HUDEP-2 (cell line): ENCODE results near the gene MVB12B.

Experiments
- DNase-seq, 76 experiments: peaks; one replicate each; lab custom pipeline; 2025; ENCODE audit not compliant: unreplicated experiment in 76 of 76; lab: John Stamatoyannopoulos, UW

The MVB12B gene

GRCh38 chr9:126485662-126486061, 159.0 kb downstream of the MVB12B start:
- DNase-seq = no peak

GRCh38 chr9:126486276-126486675, 159.6 kb downstream of the MVB12B start:
- no peak for DNase-seq

DNA sequence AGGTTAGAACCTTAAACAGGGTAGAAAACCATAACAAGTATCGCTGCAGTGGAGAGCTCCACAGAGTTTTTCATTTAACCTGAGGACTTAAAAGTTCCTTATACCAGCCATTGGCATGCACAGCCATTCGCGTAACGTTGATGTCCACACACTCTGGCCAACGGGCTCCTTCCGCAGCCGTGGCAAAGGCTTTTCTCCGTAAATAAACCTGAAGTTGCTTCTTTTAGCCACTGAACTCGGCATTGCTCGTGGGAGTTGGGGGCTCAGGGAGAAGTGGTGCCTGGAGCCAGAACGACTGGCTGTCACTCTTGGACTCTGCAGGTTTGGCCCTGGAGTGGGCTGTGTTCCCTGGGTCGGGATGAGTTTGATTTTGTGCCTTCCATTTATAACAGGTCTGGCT, 161.2 kb downstream of the MVB12B start:
- no peak for DNase-seq

DNA sequence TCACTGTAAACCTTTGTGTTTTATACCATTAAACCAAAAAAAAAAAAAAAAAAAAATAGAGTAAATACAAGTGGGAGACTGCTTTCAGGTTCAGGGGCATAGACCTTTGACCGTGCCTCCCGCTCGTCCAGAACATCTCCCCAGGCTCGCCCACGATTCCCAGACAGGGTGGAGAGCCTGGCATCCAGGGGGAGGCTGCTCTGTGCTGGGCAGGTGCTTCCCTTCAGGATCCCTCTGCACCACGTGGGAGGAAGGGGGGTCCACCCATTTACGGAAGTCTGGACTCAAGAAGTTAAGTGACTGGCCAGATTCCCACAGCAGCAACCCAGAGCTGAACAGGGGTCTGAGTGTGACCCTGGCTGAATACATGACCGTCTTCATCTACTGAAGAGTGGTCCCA, 161.7 kb downstream of the MVB12B start:
- DNase-seq = peak in 2 of 76 experiments; percentile 19 to 90

GRCh38 chr9:126488881-126489404, 162.3 kb downstream of the MVB12B start:
- DNase-seq = no peak

DNA sequence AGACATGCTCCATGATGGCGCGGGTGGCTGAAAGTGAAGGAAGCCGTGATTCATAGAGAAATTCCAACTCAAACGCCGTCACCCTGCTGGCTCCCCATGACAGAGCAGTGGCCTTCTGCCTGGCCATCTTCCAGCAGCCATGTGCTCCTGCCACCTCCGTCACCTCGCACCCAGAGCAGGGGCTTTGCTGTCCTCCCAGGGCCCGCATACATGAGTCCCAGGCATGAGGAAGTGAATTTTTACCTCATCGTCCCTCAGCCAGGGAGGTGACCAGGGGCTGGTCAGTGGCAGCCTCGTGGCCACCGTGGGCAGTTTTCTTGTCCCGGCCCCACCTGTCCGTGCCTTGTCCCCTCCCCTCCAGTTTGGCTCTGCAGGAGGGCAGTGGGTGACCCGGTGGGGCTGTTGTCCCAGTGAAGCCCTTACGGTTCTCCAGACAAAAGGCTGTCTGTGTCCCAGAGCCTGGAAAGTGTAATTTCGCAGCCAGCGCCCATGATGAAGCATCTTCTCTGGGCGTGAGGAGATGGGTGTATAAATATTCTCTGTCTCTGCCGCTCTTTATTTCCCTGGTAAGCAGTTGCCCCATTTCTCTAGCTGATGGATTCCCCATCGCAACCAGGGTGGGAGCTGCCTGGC, 163.1 kb downstream of the MVB12B start:
- DNase-seq = no peak

GRCh38 chr9:126490214-126490631, 163.6 kb downstream of the MVB12B start:
- no peak for DNase-seq

DNA sequence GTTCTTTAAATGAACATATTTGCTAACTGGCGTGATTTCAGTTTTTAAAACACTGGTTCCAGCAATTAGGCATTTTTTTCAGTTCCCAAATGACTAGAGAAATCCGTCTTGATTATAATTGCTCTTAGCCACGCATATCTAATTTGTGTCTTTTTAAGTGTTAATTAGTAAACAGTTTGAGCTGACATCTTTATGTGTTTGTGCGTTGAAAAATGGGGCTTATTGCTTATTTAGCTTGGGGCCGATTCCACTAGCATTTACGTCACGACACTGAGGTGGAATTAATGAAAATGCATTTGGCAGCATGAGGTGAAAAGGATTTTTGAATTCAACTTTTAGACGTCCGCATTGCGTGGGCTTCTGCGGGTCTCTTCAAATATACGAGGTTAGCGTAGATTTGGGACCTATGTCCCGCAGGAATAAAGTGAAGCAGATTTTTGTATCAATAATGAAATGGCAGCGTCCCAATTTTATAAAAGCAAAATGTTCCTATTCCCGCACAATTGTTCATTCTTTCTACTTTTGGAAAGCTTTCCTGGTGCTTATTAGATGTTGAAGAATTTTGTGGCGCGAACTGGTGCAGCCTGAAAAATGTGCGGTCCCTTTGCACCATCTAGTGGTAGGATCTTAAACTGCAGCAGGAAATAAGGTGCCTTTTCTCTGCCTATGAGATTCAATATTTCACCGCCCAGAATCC, 164.4 kb downstream of the MVB12B start:
- peak in 22 of 76 experiments; percentile 3 to 58 (median 27) for DNase-seq

GRCh38 chr9:126491568-126491879, 164.9 kb downstream of the MVB12B start:
- no peak for DNase-seq

DNA sequence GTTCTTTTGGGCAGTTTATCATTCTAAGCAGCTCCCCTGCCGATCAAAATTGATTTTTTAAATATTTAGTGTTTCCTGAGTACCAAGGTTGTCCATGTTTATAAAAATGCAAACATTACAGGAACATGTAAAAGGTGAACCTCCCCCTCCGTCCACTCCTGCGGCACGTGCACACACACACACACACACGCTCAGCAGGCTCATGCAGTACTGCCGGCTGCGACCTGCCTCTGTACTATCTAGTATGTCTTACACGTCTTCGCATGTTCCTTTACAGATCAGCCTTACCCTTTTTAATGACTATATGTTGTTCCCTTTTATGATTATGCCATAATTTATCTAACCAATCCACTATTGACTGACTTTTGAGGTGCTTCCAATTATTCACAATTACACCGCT, 165.3 kb downstream of the MVB12B start:
- DNase-seq = no peak

GRCh38 chr9:126494264-126494663, 167.6 kb downstream of the MVB12B start:
- DNase-seq = no peak

DNA sequence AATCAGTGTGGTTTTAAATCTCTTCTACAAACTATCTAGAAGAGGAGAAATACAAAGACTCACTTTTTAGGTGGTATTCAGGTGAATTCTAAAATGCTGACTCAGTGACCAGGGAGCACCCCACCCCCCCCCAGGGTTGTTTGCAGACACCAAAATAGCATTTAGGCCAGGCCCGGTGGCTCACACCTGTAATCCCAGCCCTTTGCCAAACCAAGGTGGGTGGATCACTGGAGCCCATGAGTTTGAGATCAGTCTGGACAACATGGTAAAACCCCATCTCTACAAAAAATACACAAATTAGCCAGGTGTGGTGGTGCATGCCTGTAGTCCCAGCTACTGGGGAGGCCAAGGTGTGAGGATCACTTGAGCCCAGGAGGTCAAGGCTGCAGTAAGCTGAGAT, 168.1 kb downstream of the MVB12B start:
- DNase-seq = no peak

DNA sequence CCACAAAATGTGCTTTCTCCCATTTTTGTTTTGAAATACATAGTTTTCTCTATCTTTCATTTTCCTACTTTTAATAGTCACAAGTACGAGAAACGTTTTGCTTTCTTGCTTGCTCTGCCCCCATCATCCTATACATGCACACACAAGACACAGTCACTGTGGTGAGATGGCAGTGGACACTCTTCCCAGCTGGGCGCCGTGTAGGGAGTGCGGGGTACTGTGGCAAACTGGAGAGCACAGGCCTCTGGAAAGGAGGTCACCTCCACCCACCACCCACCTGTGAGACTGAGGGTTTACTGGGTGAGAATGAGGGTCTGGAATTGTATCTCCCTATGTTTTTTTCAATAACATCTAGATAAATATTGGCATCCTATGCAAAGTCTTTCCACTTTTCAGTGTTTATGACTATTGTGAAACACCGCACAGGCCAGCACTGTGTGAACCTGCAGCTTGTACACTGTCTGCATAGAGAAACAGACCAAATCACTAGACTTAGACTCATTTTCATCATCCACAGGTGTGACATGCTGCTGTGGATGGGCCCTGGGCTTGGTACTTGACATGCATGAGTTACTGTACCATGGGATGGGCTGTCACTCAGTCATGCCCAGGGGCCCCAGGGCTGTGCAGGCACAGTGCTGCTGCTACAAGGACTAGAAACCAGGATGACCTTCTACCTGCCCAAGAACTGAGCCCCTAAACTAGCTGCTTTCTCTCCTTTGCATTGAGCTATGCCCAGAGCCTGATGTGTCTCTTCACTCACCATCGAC, 169.0 kb downstream of the MVB12B start:
- no peak for DNase-seq

DNA sequence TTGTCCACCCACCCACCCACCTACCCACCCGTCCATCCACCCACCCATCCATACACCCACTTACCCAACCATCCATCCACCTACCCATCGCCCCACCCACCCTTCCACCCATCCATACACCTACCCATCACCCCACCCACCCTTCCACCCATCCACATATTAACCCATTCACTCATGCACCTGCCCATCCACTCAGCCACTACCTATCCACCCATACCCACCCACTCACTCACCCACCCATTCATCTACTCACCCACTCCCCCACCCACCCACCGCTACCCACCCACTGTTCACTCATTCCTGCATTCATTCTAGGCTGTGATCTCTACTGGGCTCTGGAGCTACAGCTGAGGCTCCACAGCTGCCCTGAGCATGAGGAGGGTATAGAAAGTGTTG, 169.6 kb downstream of the MVB12B start:
- DNase-seq = no peak

DNA sequence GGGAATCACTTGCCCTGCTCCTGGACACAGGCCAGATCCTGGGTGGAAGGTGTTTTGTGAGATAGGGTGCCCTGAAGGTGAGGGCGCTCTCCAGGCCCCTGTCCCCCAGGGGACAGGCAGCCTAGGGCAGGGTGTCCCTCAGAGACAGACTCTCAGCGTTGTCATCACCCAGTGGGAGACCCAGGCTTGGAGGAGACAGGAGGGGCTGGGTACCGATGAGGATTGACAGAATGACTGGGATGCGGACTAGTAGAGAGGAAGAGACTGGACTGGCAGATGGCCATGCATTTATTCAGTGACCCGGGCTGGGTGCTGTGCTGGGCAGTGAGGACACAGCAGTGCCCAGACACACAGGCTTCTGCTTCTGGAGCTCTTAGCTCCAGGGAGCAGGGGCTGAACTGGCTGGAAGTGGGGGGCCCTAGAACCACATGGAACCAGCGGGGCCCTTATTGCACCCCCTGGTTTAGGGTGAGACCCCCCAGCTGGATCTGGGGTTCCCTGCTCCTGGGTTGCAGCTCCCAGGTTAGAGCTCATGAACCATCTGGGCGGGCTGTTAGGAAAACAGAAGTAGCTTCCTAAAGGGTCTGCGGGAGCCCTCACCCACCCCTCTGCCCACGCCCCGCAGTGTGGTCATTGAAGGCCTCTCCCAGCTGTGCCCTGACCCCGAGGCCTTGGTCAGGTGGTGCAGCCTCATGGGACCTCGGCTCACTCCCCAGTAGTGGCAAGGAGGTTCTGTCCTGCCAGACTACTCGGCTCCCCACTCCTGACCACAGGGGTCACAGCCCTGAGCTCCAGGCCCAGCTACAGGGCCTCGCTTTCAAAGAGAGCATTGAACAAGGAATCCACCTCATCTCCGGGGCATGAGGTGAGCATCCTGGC, 170.4 kb downstream of the MVB12B start:
- DNase-seq = no peak

- DNase-seq = no peak
Measured at GRCh38 chr9:126497660-126498275, 171.1 kb downstream of the MVB12B start.

DNA sequence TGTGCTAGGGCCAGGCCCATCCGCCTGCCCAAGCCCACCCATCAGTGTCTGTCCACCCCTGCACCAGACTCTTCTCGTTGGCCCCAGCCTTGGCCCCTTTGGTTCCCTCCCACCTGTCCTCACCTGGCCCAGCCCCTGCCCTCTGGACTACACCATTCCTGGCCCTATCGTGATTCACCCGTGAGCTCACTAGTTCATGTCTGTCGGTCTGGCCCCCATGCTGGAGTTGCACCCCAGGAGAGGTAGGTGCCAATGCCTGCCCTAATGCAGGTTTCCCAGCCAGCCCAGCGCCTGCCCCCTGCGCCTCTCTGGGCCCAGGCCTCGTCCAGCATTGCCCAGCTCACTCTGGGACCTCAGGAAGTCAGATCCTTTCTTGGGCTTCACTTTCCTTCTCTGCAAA, 171.7 kb downstream of the MVB12B start:
- DNase-seq = no peak

DNA sequence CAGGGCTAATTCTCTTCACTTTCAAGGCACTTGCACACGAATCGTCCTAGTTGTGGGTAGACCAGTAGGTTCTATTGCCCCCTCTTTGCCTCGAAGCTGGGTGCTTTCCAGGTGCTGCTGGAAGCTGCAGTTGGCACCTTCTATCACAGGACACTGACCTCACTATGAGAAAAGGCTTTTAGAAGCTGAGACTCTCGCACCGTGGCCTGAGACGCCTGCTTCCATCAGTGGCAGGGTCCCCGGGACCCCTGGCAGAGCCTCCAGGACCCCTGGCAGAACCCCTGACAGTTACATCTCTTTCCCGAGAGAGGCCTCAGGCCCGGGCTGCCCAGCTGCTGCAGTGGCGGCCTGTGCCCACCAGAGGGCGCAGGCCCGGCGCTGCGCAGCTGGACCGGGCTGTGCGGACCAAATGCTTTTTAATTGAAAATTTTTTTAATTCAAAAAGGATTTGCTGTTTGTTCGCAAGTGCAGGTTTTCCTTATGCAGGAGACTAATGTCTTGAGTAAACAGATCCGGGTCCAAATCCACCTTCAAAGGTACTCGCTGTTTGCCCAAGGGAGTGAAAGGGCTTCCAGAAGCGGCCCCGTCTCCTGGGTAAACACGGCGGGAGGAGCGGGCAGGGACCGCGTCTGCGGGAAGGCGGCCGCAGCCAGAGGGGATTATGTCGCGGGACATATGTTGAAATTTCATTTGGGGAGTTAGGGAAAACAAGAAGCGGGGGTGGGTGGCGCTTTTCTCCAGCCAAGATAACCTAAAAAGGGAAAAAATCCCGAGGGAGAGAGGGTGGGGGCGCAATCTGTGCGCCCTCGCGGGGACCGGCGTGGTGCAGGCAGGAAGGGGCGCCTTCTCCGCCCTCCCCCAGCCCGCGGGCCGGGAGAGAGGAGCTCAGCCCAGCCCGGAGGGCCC, 172.6 kb downstream of the MVB12B start:
- DNase-seq = peak in 12 of 76 experiments; percentile 2 to 33 (median 12)

DNA sequence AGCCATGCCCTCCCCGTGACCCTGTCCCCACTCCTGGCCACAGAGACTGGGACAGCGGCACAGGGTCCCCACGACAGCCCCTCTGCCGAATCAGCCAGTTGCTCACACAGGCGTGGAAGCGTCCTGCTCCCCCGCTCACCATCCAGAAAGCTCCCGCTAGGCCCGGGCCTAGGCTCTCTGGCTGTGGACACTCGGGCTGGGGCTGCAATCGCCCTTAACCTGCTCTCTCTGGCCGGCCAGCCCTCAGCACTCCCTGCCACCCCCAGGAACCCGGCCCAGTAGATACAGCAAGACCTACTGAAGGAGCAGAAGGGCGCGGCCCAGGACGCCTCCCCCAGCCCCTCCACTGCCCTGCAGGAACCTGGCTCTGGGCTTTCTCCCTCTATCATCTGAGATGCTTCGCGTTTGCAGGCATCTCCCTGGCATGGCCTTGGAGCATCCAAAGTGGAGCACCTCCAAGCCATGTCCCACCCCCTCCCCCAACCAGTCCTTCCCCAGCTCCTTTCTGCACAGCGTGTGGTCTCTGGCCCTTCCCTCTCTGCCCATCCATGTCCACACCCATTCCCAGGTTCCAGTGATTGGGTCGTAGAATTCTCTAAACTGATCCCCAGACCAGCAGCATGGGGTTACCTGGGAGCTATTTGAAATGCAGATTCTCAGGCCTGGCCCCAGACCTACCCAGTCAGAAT, 173.4 kb downstream of the MVB12B start:
- DNase-seq = no peak
